Smooth muscle cell (in vitro differentiated cells): ENCODE data around the gene CALR. TPM values are rescaled to one million over a fixed set of nuclear protein-coding genes. Genes with fewer than 3 reads are reported as not detected.

ENCODE experiments used
- DNase-seq: peaks from one replicate; lab custom pipeline; 2025; ENCODE audit not compliant: unreplicated experiment; lab: John Stamatoyannopoulos, UW
- H2AFZ ChIP-seq: fragments of 200-600 bp; sonication (generic); 2 replicates; pipeline ENCODE4 v1.6.0; 2016; ENCODE audit warnings: antibody characterized with exemption, low read depth, mild to moderate bottlenecking
- H3F3A ChIP-seq: fragments of 200-600 bp; sonication (generic); 2 replicates; pipeline ENCODE4 v1.6.0; 2017; ENCODE audit warnings: antibody characterized with exemption, low read depth
- H3K27ac ChIP-seq: fragments of 200-600 bp; sonication (generic); 2 replicates; pipeline ENCODE4 v1.5.1; 2016; ENCODE audit warnings: low read depth, mild to moderate bottlenecking
- H3K27me3 ChIP-seq: fragments of 200-600 bp; sonication (generic); 2 replicates; pipeline ENCODE4 v1.6.1; 2016; ENCODE audit warnings: low read depth, mild to moderate bottlenecking
- H3K36me3 ChIP-seq: fragments of 200-600 bp; sonication (generic); 2 replicates; pipeline ENCODE4 v1.5.1; 2016; ENCODE audit warnings: low read depth
- H3K4me1 ChIP-seq: fragments of 200-600 bp; sonication (generic); 2 replicates; pipeline ENCODE4 v1.5.1; 2016; ENCODE audit warnings: low read depth
- H3K4me2 ChIP-seq: fragments of 200-600 bp; sonication (generic); 2 replicates; pipeline ENCODE4 v1.6.0; 2016; ENCODE audit warnings: mild to moderate bottlenecking
- H3K4me3 ChIP-seq: fragments of 200-600 bp; sonication (generic); 2 replicates; pipeline ENCODE4 v1.5.1; 2016; ENCODE audit warnings: mild to moderate bottlenecking
- H3K79me2 ChIP-seq: fragments of 200-600 bp; sonication (generic); 2 replicates; pipeline ENCODE4 v1.6.0; 2016; ENCODE audit warnings: low read depth, mild to moderate bottlenecking
- H3K9ac ChIP-seq: fragments of 200-600 bp; sonication (generic); 2 replicates; pipeline ENCODE4 v1.6.0; 2016; ENCODE audit warnings: low read depth
- H3K9me3 ChIP-seq: fragments of 200-600 bp; sonication (generic); replicated peaks from 2 replicates; pipeline ENCODE4 v1.5.1; 2016; ENCODE audit warnings: low read depth
- H4K20me1 ChIP-seq: fragments of 200-600 bp; sonication (generic); 2 replicates; pipeline ENCODE4 v1.6.0; 2016; ENCODE audit warnings: low read depth
- WGBS: methylation state at CpG from one replicate; pipeline ENCODE4 v1.1.7; 2016; ENCODE audit warnings: low lambda C conversion rate; 5-methylcytosine and 5-hydroxymethylcytosine counted together
- polyA plus RNA-seq: library from polyadenylated mRNA; unstranded; fragments of >200 nt; fragmentation: Nextera tagmentation; extraction: Ambion mirVana; gene quantifications from 2 replicates; pipeline ENCODE4 v1.2.1, GENCODE V29; 2016
- total RNA-seq: library from RNA; depleted of rRNA; stranded (reverse); fragments of >200 nt; gene quantifications from 2 replicates; pipeline ENCODE4 v1.2.3, GENCODE V29; 2014
- TF ChIP-seq, protein P1 (sequence below): fragments of 200-600 bp; sonication (generic); IDR thresholded peaks from 2 replicates; pipeline ENCODE4 v1.5.1; 2017; ENCODE audit warnings: borderline replicate concordance, mild to moderate bottlenecking, antibody characterized with exemption; ENCODE audit not compliant: insufficient read depth, poor library complexity, severe bottlenecking

CALR gene
- total and polyA plus RNA-seq, 2 experiments from 2014 or later: 800 to 833 TPM

DNA sequence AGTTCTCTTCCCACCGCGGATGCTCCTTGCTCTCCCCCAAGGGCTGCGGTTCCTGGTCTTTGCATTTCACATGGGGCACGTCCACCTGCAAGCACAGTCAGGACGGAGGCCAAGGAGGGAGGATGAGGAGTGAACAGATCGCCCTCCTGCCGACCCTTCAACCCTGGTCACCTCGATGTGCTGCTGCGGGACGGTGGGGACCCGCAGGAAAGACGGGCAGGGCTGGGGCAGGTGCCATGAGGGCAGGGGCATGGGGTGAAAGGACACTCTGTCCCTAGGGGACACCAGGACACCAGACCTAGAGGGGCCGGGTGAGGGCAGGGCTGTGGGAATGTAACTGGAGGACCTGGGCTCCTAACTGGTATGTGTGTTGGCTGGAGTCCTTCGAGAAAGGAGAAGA lies 20.2 kb upstream of the CALR start:
- no peaks in the 10 kb centered on the region for H3K9me3 ChIP-seq
- 92% methylated on average over 14 of the region's 14 CpGs for WGBS
- H3K79me2 ChIP-seq: no peaks in the 10 kb centered on the region
- no peak overlapping the region for H2AFZ ChIP-seq
- H4K20me1 ChIP-seq: no peaks in the 10 kb centered on the region
- no peak for DNase-seq
- no peak overlapping the region for H3K27ac ChIP-seq
- H3K9ac ChIP-seq: no peak overlapping the region
- no peaks in the 10 kb centered on the region for H3K27me3 ChIP-seq
- no peak overlapping the region for H3K4me3 ChIP-seq
- H3K4me1 ChIP-seq: peaks cover 7% of the 10 kb centered on the region
- peaks cover 3% of the 10 kb centered on the region for H3F3A ChIP-seq
- H3K4me2 ChIP-seq: no peak overlapping the region
- no peaks in the 10 kb centered on the region for H3K36me3 ChIP-seq
- TF ChIP-seq, protein P1, sequence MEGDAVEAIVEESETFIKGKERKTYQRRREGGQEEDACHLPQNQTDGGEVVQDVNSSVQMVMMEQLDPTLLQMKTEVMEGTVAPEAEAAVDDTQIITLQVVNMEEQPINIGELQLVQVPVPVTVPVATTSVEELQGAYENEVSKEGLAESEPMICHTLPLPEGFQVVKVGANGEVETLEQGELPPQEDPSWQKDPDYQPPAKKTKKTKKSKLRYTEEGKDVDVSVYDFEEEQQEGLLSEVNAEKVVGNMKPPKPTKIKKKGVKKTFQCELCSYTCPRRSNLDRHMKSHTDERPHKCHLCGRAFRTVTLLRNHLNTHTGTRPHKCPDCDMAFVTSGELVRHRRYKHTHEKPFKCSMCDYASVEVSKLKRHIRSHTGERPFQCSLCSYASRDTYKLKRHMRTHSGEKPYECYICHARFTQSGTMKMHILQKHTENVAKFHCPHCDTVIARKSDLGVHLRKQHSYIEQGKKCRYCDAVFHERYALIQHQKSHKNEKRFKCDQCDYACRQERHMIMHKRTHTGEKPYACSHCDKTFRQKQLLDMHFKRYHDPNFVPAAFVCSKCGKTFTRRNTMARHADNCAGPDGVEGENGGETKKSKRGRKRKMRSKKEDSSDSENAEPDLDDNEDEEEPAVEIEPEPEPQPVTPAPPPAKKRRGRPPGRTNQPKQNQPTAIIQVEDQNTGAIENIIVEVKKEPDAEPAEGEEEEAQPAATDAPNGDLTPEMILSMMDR: no peak

DNA sequence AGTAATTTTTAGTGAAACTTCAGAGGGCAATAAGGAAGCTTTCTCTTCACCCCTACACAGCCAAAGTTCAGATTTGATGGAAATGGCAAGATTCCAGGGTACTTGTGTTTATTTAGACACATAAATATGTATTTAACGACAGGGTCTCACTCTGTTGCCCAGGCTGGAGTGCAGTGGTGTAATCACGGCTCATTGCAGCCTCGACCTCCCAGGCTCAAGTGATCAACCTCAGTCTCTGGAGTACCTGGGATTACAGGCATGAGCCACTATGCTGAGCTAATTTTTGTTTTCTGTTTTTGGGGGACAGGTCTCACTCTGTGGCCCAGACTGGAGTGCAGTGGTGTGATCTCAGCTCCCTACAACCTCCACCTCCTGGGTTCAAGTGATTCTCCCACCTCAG lies 17.4 kb upstream of the CALR start:
- Histone ChIP-seq H3F3A (peaks cover 3% of the 10 kb centered on the region), H2AFZ (no peak overlapping the region), H3K4me2 (no peak overlapping the region), H3K27ac (no peak overlapping the region), H3K36me3 (no peaks in the 10 kb centered on the region), H3K4me3 (no peak overlapping the region), H4K20me1 (no peaks in the 10 kb centered on the region), H3K4me1 (no peaks in the 10 kb centered on the region), H3K27me3 (no peaks in the 10 kb centered on the region), H3K9me3 (no peaks in the 10 kb centered on the region), H3K9ac (no peak overlapping the region), H3K79me2 (no peaks in the 10 kb centered on the region)
- TF ChIP-seq, protein P1: no peak
- no peak for DNase-seq
- 94% methylated on average over 3 of the region's 3 CpGs for WGBS

- Histone ChIP-seq H3K27ac (no peak overlapping the region), H3K9me3 (no peaks in the 10 kb centered on the region), H3K9ac (no peak overlapping the region), H2AFZ (no peak overlapping the region), H3K27me3 (no peaks in the 10 kb centered on the region), H4K20me1 (no peaks in the 10 kb centered on the region), H3K4me1 (no peaks in the 10 kb centered on the region), H3F3A (peaks cover 3% of the 10 kb centered on the region), H3K79me2 (no peaks in the 10 kb centered on the region), H3K4me2 (no peak overlapping the region), H3K4me3 (no peak overlapping the region), H3K36me3 (no peaks in the 10 kb centered on the region)
- WGBS: 97% methylated on average over 4 of the region's 4 CpGs
- TF ChIP-seq, protein P1: no peak
- DNase-seq: no peak
Measured at GRCh38 chr19:12922959-12923358, 15.4 kb upstream of the CALR start.

DNA sequence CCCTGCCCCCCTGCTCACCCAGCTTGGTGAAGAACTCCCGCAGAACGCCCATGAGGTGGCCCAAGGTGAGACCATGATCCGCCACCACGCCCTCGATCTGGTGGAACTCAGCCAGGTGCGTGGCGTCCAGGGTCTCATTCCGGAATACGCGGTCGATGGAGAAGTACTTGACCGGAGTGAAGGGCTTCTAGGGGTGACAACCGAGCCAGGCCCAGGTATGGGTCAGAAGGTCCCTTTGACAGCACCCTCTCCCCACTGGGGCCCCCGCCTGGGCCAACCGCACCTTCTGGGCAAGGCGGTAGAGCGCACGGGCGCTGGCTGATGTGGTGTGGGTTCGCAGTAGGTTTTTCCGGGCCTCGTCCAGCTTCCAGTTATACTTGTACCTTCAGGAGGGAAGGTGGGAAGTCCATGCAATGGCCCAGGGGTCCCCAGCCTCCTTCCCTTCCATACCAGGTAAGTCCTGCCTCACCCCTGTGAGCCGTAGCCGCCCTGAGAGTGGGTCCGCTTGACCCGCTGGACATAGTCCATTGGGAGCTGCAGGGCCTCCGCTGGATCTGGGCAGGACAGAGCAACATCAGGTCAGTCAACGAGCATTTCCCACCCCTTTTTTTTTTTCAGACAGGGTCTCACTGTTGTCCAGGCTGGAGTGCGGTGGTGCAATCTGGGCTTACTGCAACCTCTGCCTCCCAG lies 13.6 kb upstream of the CALR start:
- no peaks in the 10 kb centered on the region for H3K4me1 ChIP-seq
- TF ChIP-seq, protein P1: no peak
- H3K9me3 ChIP-seq: no peaks in the 10 kb centered on the region
- no peaks in the 10 kb centered on the region for H3K79me2 ChIP-seq
- peaks cover 3% of the 10 kb centered on the region for H3F3A ChIP-seq
- H3K27ac ChIP-seq: no peak overlapping the region
- H3K27me3 ChIP-seq: no peaks in the 10 kb centered on the region
- no peaks in the 10 kb centered on the region for H4K20me1 ChIP-seq
- H3K9ac ChIP-seq: no peak overlapping the region
- H3K36me3 ChIP-seq: no peaks in the 10 kb centered on the region
- H3K4me2 ChIP-seq: no peak overlapping the region
- H2AFZ ChIP-seq: no peak overlapping the region
- no peak for DNase-seq
- WGBS: 98% methylated on average over 29 of the region's 29 CpGs
- no peak overlapping the region for H3K4me3 ChIP-seq
